Upper lobe of right lung (tissue), 1 donor: ENCODE measurements around the gene NEO1. TPM values are rescaled to one million over a fixed set of nuclear protein-coding genes. Genes with fewer than 3 reads are reported as not detected.

ENCODE experiments used
- ATAC-seq: fragments of 200-7000 bp; cut with Tn5 transposase; one replicate; pipeline ENCODE4 v1.9.1; 2020; ENCODE audit warnings: mild to moderate bottlenecking, moderate library complexity
- DNase-seq: peaks from one replicate; pipeline ENCODE4 v3.0.0-alpha.2; 2020
- H3K27ac ChIP-seq: fragments of 200-600 bp; one replicate; pipeline ENCODE4 v1.8.0; 2022
- H3K27me3 ChIP-seq: fragments of 200-600 bp; one replicate; pipeline ENCODE4 v1.8.0; 2022; ENCODE audit warnings: mild to moderate bottlenecking
- H3K36me3 ChIP-seq: fragments of 200-600 bp; one replicate; pipeline ENCODE4 v1.8.0; 2022
- H3K4me1 ChIP-seq: fragments of 200-600 bp; one replicate; pipeline ENCODE4 v1.8.0; 2022
- H3K4me3 ChIP-seq: fragments of 200-600 bp; one replicate; pipeline ENCODE4 v1.8.0; 2022; ENCODE audit warnings: mild to moderate bottlenecking
- H3K9me3 ChIP-seq: fragments of 200-600 bp; one replicate; pipeline ENCODE4 v1.8.0; 2022
- CTCF ChIP-seq: fragments of 200-600 bp; IDR thresholded peaks from one replicate; pipeline ENCODE4 v1.8.0; 2022; ENCODE audit warnings: antibody characterized with exemption
- intact Hi-C: fragments of 100-400 bp; cut with DNase I; formaldehyde crosslinking; loops from one replicate; pipeline ENCODE4 v1.11.0; 2022
- total RNA-seq: library from RNA; stranded (reverse); fragmentation: NEBNext Ultra II Directional; extraction: Animal tissue kit (Norgen Biotek cat#: 25700); gene quantifications from one replicate; pipeline ENCODE4 v1.2.1, GENCODE V29; 2021
- donor health status: DM: no; HTN: yes; CAD: no; lungs with severe emphysema.

NEO1 gene
- total RNA-seq, 1 donor from 2014 or later = 44.8 TPM

GRCh38 chr15:73078722-73079121 is 26.5 kb downstream of the NEO1 start:
- H3K27me3 ChIP-seq = peaks cover 4% of the 10 kb centered on the region
- no peak overlapping the region for H3K4me3 ChIP-seq
- H3K36me3 ChIP-seq = no peaks in the 10 kb centered on the region
- ATAC-seq (peak; percentile 62), DNase-seq (no peak)
- H3K27ac ChIP-seq = no peak overlapping the region
- H3K4me1 ChIP-seq = peaks cover 36% of the 10 kb centered on the region
- TF ChIP-seq CTCF = no peak
- intact Hi-C loops = no loop called here
- H3K9me3 ChIP-seq = no peaks in the 10 kb centered on the region

- intact Hi-C loops = no loop called here
- peaks cover 4% of the 10 kb centered on the region for H3K27me3 ChIP-seq
- DNase-seq (no peak), ATAC-seq (no peak)
- H3K9me3 ChIP-seq = no peaks in the 10 kb centered on the region
- no peak for TF ChIP-seq CTCF
- H3K4me1 ChIP-seq = peaks cover 36% of the 10 kb centered on the region
- H3K27ac ChIP-seq = no peak overlapping the region
- no peaks in the 10 kb centered on the region for H3K36me3 ChIP-seq
- H3K4me3 ChIP-seq = no peak overlapping the region
These were observed 27.3 kb downstream of the NEO1 start for GRCh38 chr15:73079565-73079964.

- no peaks in the 10 kb centered on the region for H3K9me3 ChIP-seq
- intact Hi-C loops = loop anchor here (5.0 kb wide), 1 partner anchor 284 kb away; no protein-coding TSS in a partner anchor
- H3K36me3 ChIP-seq = no peaks in the 10 kb centered on the region
- peaks cover 27% of the 10 kb centered on the region for H3K4me1 ChIP-seq
- peaks cover 4% of the 10 kb centered on the region for H3K27me3 ChIP-seq
- H3K4me3 ChIP-seq = no peak overlapping the region
- DNase-seq (no peak), ATAC-seq (peak; percentile 68)
- no peak overlapping the region for H3K27ac ChIP-seq
- TF ChIP-seq CTCF = peak; percentile 72
These were observed 29.2 kb downstream of the NEO1 start for GRCh38 chr15:73081321-73081958.

- H3K4me1 ChIP-seq = peaks cover 27% of the 10 kb centered on the region
- H3K27me3 ChIP-seq = peaks cover 2% of the 10 kb centered on the region
- H3K27ac ChIP-seq = no peak overlapping the region
- no peak for ATAC-seq
- no peaks in the 10 kb centered on the region for H3K9me3 ChIP-seq
- DNase-seq = no peak
- H3K4me3 ChIP-seq = no peak overlapping the region
- TF ChIP-seq CTCF = no peak
- intact Hi-C loops = loop anchor here (5.0 kb wide), 1 partner anchor 286 kb away; no protein-coding TSS in a partner anchor
- H3K36me3 ChIP-seq = no peaks in the 10 kb centered on the region
These were observed 30.5 kb downstream of the NEO1 start for GRCh38 chr15:73082812-73083211.

- intact Hi-C loops = no loop called here
- Histone ChIP-seq H3K4me3 (no peak overlapping the region), H3K27ac (no peak overlapping the region), H3K27me3 (no peaks in the 10 kb centered on the region), H3K4me1 (no peaks in the 10 kb centered on the region), H3K9me3 (no peaks in the 10 kb centered on the region), H3K36me3 (no peaks in the 10 kb centered on the region)
- ATAC-seq (no peak), DNase-seq (no peak)
- no peak for TF ChIP-seq CTCF
These were observed 34.8 kb downstream of the NEO1 start for GRCh38 chr15:73087098-73087497.

DNA sequence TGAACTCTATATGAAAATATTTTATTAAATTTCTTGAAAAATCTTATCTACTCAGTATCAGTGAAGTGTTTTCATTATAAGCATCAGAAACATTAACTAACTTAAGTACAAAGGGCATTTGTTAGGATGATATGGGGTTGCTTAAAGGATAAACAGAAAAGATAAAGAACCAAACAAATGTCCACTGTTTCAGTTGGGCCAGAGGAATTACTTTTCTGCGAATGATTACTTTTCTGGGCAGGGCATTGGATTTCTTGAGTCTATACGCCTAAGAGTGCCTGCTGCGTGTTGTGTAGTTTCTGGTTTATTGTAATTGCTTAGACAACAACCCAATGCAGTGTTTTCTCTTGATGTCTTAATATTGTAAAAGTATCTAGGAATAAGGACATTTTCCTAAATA is 52.8 kb downstream of the NEO1 start:
- DNase-seq = no peak
- TF ChIP-seq CTCF = no peak
- Histone ChIP-seq H3K36me3 (no peaks in the 10 kb centered on the region), H3K27ac (no peak overlapping the region), H3K4me3 (no peak overlapping the region), H3K4me1 (no peaks in the 10 kb centered on the region), H3K9me3 (no peaks in the 10 kb centered on the region), H3K27me3 (no peaks in the 10 kb centered on the region)
- ATAC-seq = no peak
- intact Hi-C loops = no loop called here
